HEK293 (cell line): ENCODE data around the gene NOSIP.

ENCODE experiments used
- CTCF ChIA-PET: fragments of 350-600 bp; formaldehyde crosslinking; extraction: SDS; loops from one replicate; lab custom pipeline; 2021; ENCODE audit warnings: antibody characterized with exemption; lab: Yijun Ruan, JAX
- POLR2A ChIA-PET: fragments of 300-600 bp; formaldehyde crosslinking; extraction: SDS; loops from one replicate; lab custom pipeline; 2020; ENCODE audit warnings: antibody characterized with exemption, inconsistent platforms; lab: Yijun Ruan, JAX
- H3K27ac ChIP-seq: fragments of 200-500 bp; sonication (Bioruptor generic); 2 replicates; pipeline ENCODE4 v1.5.1; 2014; ENCODE audit warnings: low read depth, low read length, control low read depth, inconsistent platforms; ENCODE audit errors: extremely low read depth
- H3K36me3 ChIP-seq, 2 experiments: fragments of 200-500 bp in 1 of 2; sonication (Bioruptor generic) in 1 of 2; 1 replicate in 1 of 2; 2 replicates in 1 of 2; pipeline ENCODE4 v1.5.1; 2014 to 2017; ENCODE audit warnings: inconsistent platforms in 2 of 2, low read length in 2 of 2; ENCODE audit not compliant: control insufficient read depth in 2 of 2, insufficient read depth in 1 of 2
- H3K4me1 ChIP-seq: fragments of 200-500 bp; sonication (Bioruptor generic); 2 replicates; pipeline ENCODE4 v1.5.1; 2014; ENCODE audit warnings: mild to moderate bottlenecking, low read length, inconsistent platforms; ENCODE audit not compliant: control insufficient read depth, insufficient read depth
- H3K4me3 ChIP-seq: 2 replicates; pipeline ENCODE4 v1.5.1; 2011; ENCODE audit warnings: low read depth, mild to moderate bottlenecking, control low read depth, low read length, moderate library complexity
- H3K9me3 ChIP-seq: fragments of 200-500 bp; sonication (Bioruptor generic); 2 replicates; pipeline ENCODE4 v1.5.1; 2014; ENCODE audit warnings: low read depth, low read length, inconsistent platforms; ENCODE audit not compliant: control insufficient read depth, insufficient read depth
- BCL11B ChIP-seq: fragments of 450-650 bp; formaldehyde crosslinking; IDR thresholded peaks from 2 replicates; pipeline ENCODE4 v1.5.1; 2016; ENCODE audit warnings: low read depth, missing biosample characterization, missing genetic modification characterization
- GLI4 ChIP-seq: fragments of 450-650 bp; formaldehyde crosslinking; IDR thresholded peaks from 2 replicates; pipeline ENCODE4 v1.5.1; 2016; ENCODE audit warnings: missing biosample characterization, missing genetic modification characterization
- IKZF3 ChIP-seq: fragments of 450-650 bp; IDR thresholded peaks from 2 replicates; pipeline ENCODE4 v1.5.0; 2018; ENCODE audit warnings: missing biosample characterization, mild to moderate bottlenecking, missing genetic modification characterization, moderate library complexity
- KLF7 ChIP-seq: fragments of 450-650 bp; formaldehyde crosslinking; IDR thresholded peaks from 2 replicates; pipeline ENCODE4 v1.5.1; 2016; ENCODE audit warnings: missing biosample characterization, missing genetic modification characterization, borderline replicate concordance
- MYNN ChIP-seq: fragments of 450-650 bp; formaldehyde crosslinking; IDR thresholded peaks from 2 replicates; pipeline ENCODE4 v1.5.1; 2016; ENCODE audit warnings: missing biosample characterization, missing genetic modification characterization, borderline replicate concordance
- MZF1 ChIP-seq: fragments of 450-650 bp; formaldehyde crosslinking; IDR thresholded peaks from 2 replicates; pipeline ENCODE4 v1.5.1; 2017; ENCODE audit warnings: missing biosample characterization, missing genetic modification characterization, borderline replicate concordance
- ZBTB20 ChIP-seq: fragments of 450-650 bp; formaldehyde crosslinking; IDR thresholded peaks from 2 replicates; pipeline ENCODE4 v1.5.1; 2016; ENCODE audit warnings: missing biosample characterization, missing genetic modification characterization
- ZEB2 ChIP-seq: fragments of 450-650 bp; formaldehyde crosslinking; IDR thresholded peaks from 2 replicates; pipeline ENCODE4 v1.5.1; 2016; ENCODE audit warnings: missing biosample characterization, missing genetic modification characterization
- ZNF10 ChIP-seq: fragments of 450-650 bp; formaldehyde crosslinking; IDR thresholded peaks from 2 replicates; pipeline ENCODE4 v1.5.1; 2017; ENCODE audit warnings: missing biosample characterization, missing genetic modification characterization
- ZNF223 ChIP-seq: fragments of 450-650 bp; formaldehyde crosslinking; IDR thresholded peaks from 2 replicates; pipeline ENCODE4 v1.5.1; 2016; ENCODE audit warnings: missing biosample characterization, missing genetic modification characterization
- ZNF266 ChIP-seq: fragments of 450-650 bp; formaldehyde crosslinking; IDR thresholded peaks from 2 replicates; pipeline ENCODE4 v1.5.1; 2016; ENCODE audit warnings: missing biosample characterization, missing genetic modification characterization, low read depth
- ZNF549 ChIP-seq: fragments of 450-650 bp; IDR thresholded peaks from 2 replicates; pipeline ENCODE4 v1.5.1; 2018; ENCODE audit warnings: missing biosample characterization, missing genetic modification characterization, mild to moderate bottlenecking, inconsistent platforms, moderate library complexity
- ZNF561 ChIP-seq: fragments of 450-650 bp; IDR thresholded peaks from 2 replicates; pipeline ENCODE4 v1.5.1; 2018; ENCODE audit warnings: missing biosample characterization, missing genetic modification characterization, borderline replicate concordance
- ZNF596 ChIP-seq: fragments of 450-650 bp; IDR thresholded peaks from 2 replicates; pipeline ENCODE4 v1.5.0; 2018; ENCODE audit warnings: missing biosample characterization, mild to moderate bottlenecking, missing genetic modification characterization, moderate library complexity
- ZNF600 ChIP-seq: fragments of 450-650 bp; formaldehyde crosslinking; IDR thresholded peaks from 2 replicates; pipeline ENCODE4 v1.5.1; 2016; ENCODE audit warnings: missing biosample characterization, missing genetic modification characterization
- ZNF621 ChIP-seq: fragments of 450-650 bp; formaldehyde crosslinking; IDR thresholded peaks from 2 replicates; pipeline ENCODE4 v1.5.1; 2017; ENCODE audit warnings: missing biosample characterization, missing genetic modification characterization
- ZNF660 ChIP-seq: fragments of 450-650 bp; IDR thresholded peaks from 2 replicates; pipeline ENCODE4 v1.5.1; 2018; ENCODE audit warnings: missing biosample characterization, mild to moderate bottlenecking, missing genetic modification characterization
- ZNF768 ChIP-seq: fragments of 450-650 bp; formaldehyde crosslinking; IDR thresholded peaks from 2 replicates; pipeline ENCODE4 v1.5.1; 2018; ENCODE audit warnings: missing biosample characterization, mild to moderate bottlenecking, missing genetic modification characterization
- TF ChIP-seq, protein P1 (sequence below): fragments of 450-650 bp; formaldehyde crosslinking; IDR thresholded peaks from 2 replicates; pipeline ENCODE4 v1.5.1; 2016; ENCODE audit warnings: missing biosample characterization, missing genetic modification characterization
- TF ChIP-seq, protein P2 (sequence below): fragments of 450-650 bp; formaldehyde crosslinking; IDR thresholded peaks from 2 replicates; pipeline ENCODE4 v1.5.1; 2016; ENCODE audit warnings: missing biosample characterization, missing genetic modification characterization
- TF ChIP-seq, protein P3 (sequence below): fragments of 450-650 bp; formaldehyde crosslinking; IDR thresholded peaks from 2 replicates; pipeline ENCODE4 v1.5.1; 2016; ENCODE audit warnings: missing biosample characterization, missing genetic modification characterization
- TF ChIP-seq, protein P4 (sequence below): fragments of 450-650 bp; formaldehyde crosslinking; IDR thresholded peaks from 2 replicates; pipeline ENCODE4 v1.5.1; 2016; ENCODE audit warnings: missing biosample characterization, missing genetic modification characterization
- TF ChIP-seq, protein P5 (sequence below): fragments of 450-650 bp; formaldehyde crosslinking; IDR thresholded peaks from 2 replicates; pipeline ENCODE4 v1.5.1; 2016; ENCODE audit warnings: missing biosample characterization, missing genetic modification characterization

NOSIP gene

DNA sequence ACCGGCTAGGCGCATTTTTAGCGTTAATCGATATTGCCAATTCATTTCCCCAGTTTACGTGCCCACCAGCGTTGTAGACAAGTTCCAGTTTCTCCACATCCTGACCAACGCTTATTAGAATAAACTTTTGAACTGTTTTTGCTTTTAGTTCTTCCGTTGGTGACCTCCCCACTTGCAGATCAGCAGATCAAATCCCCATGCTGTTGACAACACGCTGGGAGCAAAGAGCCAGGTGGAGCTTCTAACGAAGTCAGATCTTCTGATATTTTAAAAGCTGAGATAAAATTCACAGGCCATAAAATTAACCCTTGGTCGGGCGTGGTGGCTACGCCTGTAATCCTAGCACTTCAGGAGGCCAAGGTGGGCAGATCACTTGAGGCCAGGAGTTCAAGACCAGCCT is 31.3 kb downstream of the NOSIP start:
- TF ChIP-seq ZNF596 = no peak
- peak; percentile 29; the same call in 1 of the 2 replicates for TF ChIP-seq MZF1 (tag by site-specific recombination)
- H3K4me3 ChIP-seq = no peak overlapping the region
- ChIA-PET CTCF (interaction anchor here (0.6 to 11.7 kb wide), 6 partner anchors 14 to 157 kb away, joined by 5 to 299 read pairs (median 46); no protein-coding TSS in a partner anchor), POLR2A (interaction anchor here (0.6 to 0.9 kb wide), 5 partner anchors 10 to 127 kb away, joined by 3 to 7 read pairs (median 5); no protein-coding TSS in a partner anchor)
- H3K27ac ChIP-seq = no peak overlapping the region
- H3K36me3 ChIP-seq = peaks cover 3% of the 10 kb centered on the region in 2 experiments; a peak in 2 of 3 replicates
- H3K9me3 ChIP-seq = no peaks in the 10 kb centered on the region
- H3K4me1 ChIP-seq = peaks cover 9% of the 10 kb centered on the region

DNA sequence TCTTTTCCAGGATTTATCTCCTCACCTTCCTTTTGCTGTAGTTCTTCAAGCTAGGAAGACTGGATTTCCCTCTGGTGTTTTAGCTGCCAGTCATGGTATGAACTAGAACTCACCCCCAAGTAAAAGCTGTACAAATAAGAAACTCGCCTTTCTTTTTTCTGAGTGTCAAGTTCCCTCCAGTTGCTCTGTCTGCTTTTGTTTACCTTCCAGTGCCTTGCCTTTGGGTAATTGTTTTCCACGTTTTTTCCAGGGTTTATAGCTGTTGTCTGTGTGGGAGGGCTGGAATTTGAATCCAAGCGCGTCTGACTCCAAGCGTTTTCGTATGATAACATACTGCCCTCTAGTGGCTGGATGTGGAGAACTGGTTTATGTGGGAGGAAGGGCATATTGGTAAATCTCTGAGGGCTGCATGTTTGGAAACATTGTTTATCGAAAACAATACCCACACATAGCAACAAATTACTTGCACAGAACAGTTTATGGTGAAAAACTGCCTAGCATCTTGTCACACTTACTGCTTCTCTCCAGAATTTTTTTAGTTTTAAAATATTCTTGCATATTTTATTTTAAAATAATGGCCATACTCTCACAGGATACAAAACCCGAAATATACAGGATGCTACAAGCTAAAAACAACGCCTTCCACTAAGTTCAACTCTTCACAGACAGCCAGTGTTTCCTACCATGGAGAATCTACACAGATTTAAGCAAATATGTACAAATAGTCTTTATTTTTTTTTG is 33.4 kb downstream of the NOSIP start:
- ChIA-PET POLR2A (interaction anchor here (0.6 to 2.1 kb wide), 16 partner anchors 8 to 130 kb away, joined by 3 to 18 read pairs (median 5); partner anchors contain the start of genes ALDH16A1, FCGRT, NOSIP and PRMT1), CTCF (interaction anchor here (0.5 to 11.7 kb wide), 50 partner anchors 9 to 449 kb away, joined by 3 to 299 read pairs (median 5); partner anchors contain the start of genes ALDH16A1, FLT3LG, NOSIP and PIH1D1)
- Histone ChIP-seq H3K4me3 (no peak overlapping the region), H3K4me1 (peaks cover 9% of the 10 kb centered on the region), H3K9me3 (no peaks in the 10 kb centered on the region), H3K36me3 (no peaks in the 10 kb centered on the region; a peak in 1 of 3 replicates), H3K27ac (peak overlapping the region; percentile 54)
- peak; percentile 34; the same call in 1 of the 2 replicates for TF ChIP-seq ZBTB20 (tag by site-specific recombination)
- TF ChIP-seq ZNF600 (tag by site-specific recombination) = peak; percentile 63
- TF ChIP-seq, protein P1, sequence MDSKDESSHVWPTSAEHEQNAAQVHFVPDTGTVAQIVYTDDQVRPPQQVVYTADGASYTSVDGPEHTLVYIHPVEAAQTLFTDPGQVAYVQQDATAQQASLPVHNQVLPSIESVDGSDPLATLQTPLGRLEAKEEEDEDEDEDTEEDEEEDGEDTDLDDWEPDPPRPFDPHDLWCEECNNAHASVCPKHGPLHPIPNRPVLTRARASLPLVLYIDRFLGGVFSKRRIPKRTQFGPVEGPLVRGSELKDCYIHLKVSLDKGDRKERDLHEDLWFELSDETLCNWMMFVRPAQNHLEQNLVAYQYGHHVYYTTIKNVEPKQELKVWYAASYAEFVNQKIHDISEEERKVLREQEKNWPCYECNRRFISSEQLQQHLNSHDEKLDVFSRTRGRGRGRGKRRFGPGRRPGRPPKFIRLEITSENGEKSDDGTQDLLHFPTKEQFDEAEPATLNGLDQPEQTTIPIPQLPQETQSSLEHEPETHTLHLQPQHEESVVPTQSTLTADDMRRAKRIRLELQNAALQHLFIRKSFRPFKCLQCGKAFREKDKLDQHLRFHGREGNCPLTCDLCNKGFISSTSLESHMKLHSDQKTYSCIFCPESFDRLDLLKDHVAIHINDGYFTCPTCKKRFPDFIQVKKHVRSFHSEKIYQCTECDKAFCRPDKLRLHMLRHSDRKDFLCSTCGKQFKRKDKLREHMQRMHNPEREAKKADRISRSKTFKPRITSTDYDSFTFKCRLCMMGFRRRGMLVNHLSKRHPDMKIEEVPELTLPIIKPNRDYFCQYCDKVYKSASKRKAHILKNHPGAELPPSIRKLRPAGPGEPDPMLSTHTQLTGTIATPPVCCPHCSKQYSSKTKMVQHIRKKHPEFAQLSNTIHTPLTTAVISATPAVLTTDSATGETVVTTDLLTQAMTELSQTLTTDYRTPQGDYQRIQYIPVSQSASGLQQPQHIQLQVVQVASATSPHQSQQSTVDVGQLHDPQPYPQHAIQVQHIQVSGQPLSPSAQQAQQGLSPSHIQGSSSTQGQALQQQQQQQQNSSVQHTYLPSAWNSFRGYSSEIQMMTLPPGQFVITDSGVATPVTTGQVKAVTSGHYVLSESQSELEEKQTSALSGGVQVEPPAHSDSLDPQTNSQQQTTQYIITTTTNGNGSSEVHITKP (tag by site-specific recombination) = peak; percentile 99
- TF ChIP-seq, protein P2, sequence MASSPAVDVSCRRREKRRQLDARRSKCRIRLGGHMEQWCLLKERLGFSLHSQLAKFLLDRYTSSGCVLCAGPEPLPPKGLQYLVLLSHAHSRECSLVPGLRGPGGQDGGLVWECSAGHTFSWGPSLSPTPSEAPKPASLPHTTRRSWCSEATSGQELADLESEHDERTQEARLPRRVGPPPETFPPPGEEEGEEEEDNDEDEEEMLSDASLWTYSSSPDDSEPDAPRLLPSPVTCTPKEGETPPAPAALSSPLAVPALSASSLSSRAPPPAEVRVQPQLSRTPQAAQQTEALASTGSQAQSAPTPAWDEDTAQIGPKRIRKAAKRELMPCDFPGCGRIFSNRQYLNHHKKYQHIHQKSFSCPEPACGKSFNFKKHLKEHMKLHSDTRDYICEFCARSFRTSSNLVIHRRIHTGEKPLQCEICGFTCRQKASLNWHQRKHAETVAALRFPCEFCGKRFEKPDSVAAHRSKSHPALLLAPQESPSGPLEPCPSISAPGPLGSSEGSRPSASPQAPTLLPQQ (tag by site-specific recombination) = peak; percentile 79
- no peak for TF ChIP-seq GLI4 (tag by site-specific recombination)
- TF ChIP-seq ZNF561 (tag by site-specific recombination) = 0 out of 2 replicates have a peak, but pooled peaks have one; percentile 69
- peak; percentile 99 for TF ChIP-seq IKZF3 (tag by site-specific recombination)
- TF ChIP-seq ZNF768 (tag by site-specific recombination) = no peak
- TF ChIP-seq ZNF660 (tag by site-specific recombination) = peak; percentile 94
- TF ChIP-seq, protein P3, sequence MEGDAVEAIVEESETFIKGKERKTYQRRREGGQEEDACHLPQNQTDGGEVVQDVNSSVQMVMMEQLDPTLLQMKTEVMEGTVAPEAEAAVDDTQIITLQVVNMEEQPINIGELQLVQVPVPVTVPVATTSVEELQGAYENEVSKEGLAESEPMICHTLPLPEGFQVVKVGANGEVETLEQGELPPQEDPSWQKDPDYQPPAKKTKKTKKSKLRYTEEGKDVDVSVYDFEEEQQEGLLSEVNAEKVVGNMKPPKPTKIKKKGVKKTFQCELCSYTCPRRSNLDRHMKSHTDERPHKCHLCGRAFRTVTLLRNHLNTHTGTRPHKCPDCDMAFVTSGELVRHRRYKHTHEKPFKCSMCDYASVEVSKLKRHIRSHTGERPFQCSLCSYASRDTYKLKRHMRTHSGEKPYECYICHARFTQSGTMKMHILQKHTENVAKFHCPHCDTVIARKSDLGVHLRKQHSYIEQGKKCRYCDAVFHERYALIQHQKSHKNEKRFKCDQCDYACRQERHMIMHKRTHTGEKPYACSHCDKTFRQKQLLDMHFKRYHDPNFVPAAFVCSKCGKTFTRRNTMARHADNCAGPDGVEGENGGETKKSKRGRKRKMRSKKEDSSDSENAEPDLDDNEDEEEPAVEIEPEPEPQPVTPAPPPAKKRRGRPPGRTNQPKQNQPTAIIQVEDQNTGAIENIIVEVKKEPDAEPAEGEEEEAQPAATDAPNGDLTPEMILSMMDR (tag by site-specific recombination) = peak; percentile 68
- no peak for TF ChIP-seq ZNF10 (tag by site-specific recombination)
- TF ChIP-seq BCL11B (tag by site-specific recombination) = no peak
- no peak for TF ChIP-seq MYNN (tag by site-specific recombination)
- TF ChIP-seq, protein P4, sequence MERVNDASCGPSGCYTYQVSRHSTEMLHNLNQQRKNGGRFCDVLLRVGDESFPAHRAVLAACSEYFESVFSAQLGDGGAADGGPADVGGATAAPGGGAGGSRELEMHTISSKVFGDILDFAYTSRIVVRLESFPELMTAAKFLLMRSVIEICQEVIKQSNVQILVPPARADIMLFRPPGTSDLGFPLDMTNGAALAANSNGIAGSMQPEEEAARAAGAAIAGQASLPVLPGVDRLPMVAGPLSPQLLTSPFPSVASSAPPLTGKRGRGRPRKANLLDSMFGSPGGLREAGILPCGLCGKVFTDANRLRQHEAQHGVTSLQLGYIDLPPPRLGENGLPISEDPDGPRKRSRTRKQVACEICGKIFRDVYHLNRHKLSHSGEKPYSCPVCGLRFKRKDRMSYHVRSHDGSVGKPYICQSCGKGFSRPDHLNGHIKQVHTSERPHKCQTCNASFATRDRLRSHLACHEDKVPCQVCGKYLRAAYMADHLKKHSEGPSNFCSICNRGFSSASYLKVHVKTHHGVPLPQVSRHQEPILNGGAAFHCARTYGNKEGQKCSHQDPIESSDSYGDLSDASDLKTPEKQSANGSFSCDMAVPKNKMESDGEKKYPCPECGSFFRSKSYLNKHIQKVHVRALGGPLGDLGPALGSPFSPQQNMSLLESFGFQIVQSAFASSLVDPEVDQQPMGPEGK (tag by site-specific recombination) = peak; percentile 46
- TF ChIP-seq ZNF266 = no peak
- no peak for TF ChIP-seq ZNF549 (tag by site-specific recombination)
- TF ChIP-seq ZNF621 (tag by site-specific recombination) = no peak
- TF ChIP-seq KLF7 = no peak; the same call in 1 of the 2 replicates
- TF ChIP-seq, protein P5, sequence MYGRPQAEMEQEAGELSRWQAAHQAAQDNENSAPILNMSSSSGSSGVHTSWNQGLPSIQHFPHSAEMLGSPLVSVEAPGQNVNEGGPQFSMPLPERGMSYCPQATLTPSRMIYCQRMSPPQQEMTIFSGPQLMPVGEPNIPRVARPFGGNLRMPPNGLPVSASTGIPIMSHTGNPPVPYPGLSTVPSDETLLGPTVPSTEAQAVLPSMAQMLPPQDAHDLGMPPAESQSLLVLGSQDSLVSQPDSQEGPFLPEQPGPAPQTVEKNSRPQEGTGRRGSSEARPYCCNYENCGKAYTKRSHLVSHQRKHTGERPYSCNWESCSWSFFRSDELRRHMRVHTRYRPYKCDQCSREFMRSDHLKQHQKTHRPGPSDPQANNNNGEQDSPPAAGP = no peak
- TF ChIP-seq ZEB2 (tag by site-specific recombination) = peak; percentile 55
- TF ChIP-seq ZNF223 (tag by site-specific recombination) = no peak
